Subcutaneous abdominal adipose tissue (tissue), 5 donors: ENCODE results near the gene BLOC1S1.

ENCODE experiments used
- H3K27ac ChIP-seq: one replicate; pipeline ENCODE4 v1.7.0; 2013; ENCODE audit warnings: low read depth, mild to moderate bottlenecking, inconsistent platforms, low read length, moderate library complexity
- H3K27me3 ChIP-seq, 5 donors: one replicate each; pipeline ENCODE4 v1.7.0; 2013; ENCODE audit warnings: low read length in 5 of 5, inconsistent platforms in 1 of 5; ENCODE audit not compliant: control insufficient read depth in 5 of 5, insufficient read depth in 4 of 5
- H3K36me3 ChIP-seq, 5 donors: one replicate each; pipeline ENCODE4 v1.7.0; 2013; ENCODE audit warnings: low read length in 5 of 5; ENCODE audit not compliant: control insufficient read depth in 5 of 5, insufficient read depth in 5 of 5
- H3K4me1 ChIP-seq, 5 donors: one replicate each; pipeline ENCODE4 v1.7.0; 2013; ENCODE audit warnings: low read length in 5 of 5, mild to moderate bottlenecking in 3 of 5, moderate library complexity in 1 of 5; ENCODE audit not compliant: control insufficient read depth in 5 of 5, insufficient read depth in 5 of 5
- H3K4me3 ChIP-seq, 5 donors: one replicate each; pipeline ENCODE4 v1.7.0; 2013; ENCODE audit warnings: low read length in 5 of 5, low read depth in 1 of 5
- H3K9ac ChIP-seq, 5 donors: one replicate each; pipeline ENCODE4 v1.7.0; 2013; ENCODE audit warnings: low read length in 5 of 5, mild to moderate bottlenecking in 4 of 5, moderate library complexity in 3 of 5
- H3K9me3 ChIP-seq, 5 donors: one replicate each; pipeline ENCODE4 v1.7.0; 2013; ENCODE audit warnings: low read length in 5 of 5; ENCODE audit not compliant: control insufficient read depth in 5 of 5
- donor health status: healthy.
- donor health status: healthy.
- donor health status: healthy.
- donor health status: healthy.
- donor health status: healthy.

Gene BLOC1S1

GRCh38 chr12:55707219-55707671 lies 8.6 kb upstream of the BLOC1S1 start:
- Histone ChIP-seq H3K4me1 (peaks cover 2 to 88% (median 78%) of the 10 kb centered on the region in 5 donors), H3K9me3 (no peaks in the 10 kb centered on the region), H3K36me3 (peaks cover 0 to 6% (median 4%) of the 10 kb centered on the region in 5 donors), H3K27me3 (peaks cover 0 to 5% (median 0%) of the 10 kb centered on the region in 5 donors), H3K27ac (peak overlapping the region; percentile 85), H3K4me3 (peak overlapping the region; percentile 64 to 94 (median 70)), H3K9ac (peak overlapping the region; percentile 17 to 83 (median 64))

- Histone ChIP-seq H3K27ac (peak within 1 kb of the TSS; percentile 96), H3K9me3 (no peaks in the 10 kb centered on the region), H3K9ac (peak within 1 kb of the TSS; percentile 35 to 83 (median 64)), H3K4me3 (peak within 1 kb of the TSS; percentile 64 to 94 (median 70)), H3K36me3 (no peaks in the 10 kb centered on the region), H3K27me3 (peaks cover 0 to 5% (median 0%) of the 10 kb centered on the region in 5 donors), H3K4me1 (peaks cover 0 to 91% (median 78%) of the 10 kb centered on the region in 5 donors)
These were observed 7.8 kb upstream of the BLOC1S1 start, which contains the start of gene ITGA7 for GRCh38 chr12:55707841-55708694. TSS of gene ITGA7 (minus strand) at chr12:55707904. CDS start at chr12:55707682, 222 bp downstream.

GRCh38 chr12:55708695-55709233 lies 7.1 kb upstream of the BLOC1S1 start:
- H3K27me3 ChIP-seq = peaks cover 0 to 5% (median 0%) of the 10 kb centered on the region in 5 donors
- H3K36me3 ChIP-seq = no peaks in the 10 kb centered on the region
- no peaks in the 10 kb centered on the region for H3K9me3 ChIP-seq
- peaks cover 0 to 88% (median 75%) of the 10 kb centered on the region in 5 donors for H3K4me1 ChIP-seq
- peak overlapping the region; percentile 58 to 84 (median 67) for H3K4me3 ChIP-seq
- H3K27ac ChIP-seq = peak overlapping the region; percentile 96
- peak overlapping the region in 3 of 5 donors; percentile 35 to 82 (median 74) for H3K9ac ChIP-seq

- Histone ChIP-seq H3K36me3 (no peaks in the 10 kb centered on the region), H3K9me3 (no peaks in the 10 kb centered on the region), H3K4me1 (peaks cover 7 to 82% (median 63%) of the 10 kb centered on the region in 5 donors), H3K27me3 (no peaks in the 10 kb centered on the region), H3K9ac (peak overlapping the region; percentile 59 to 94 (median 74)), H3K4me3 (peak overlapping the region; percentile 58 to 84 (median 67)), H3K27ac (peak overlapping the region; percentile 96)
These were observed 3.9 kb upstream of the BLOC1S1 start for GRCh38 chr12:55711786-55712553.

GRCh38 chr12:55712700-55713415 lies 3.0 kb upstream of the BLOC1S1 start:
- H3K9ac ChIP-seq = peak overlapping the region; percentile 2 to 82 (median 48)
- peak overlapping the region in 4 of 5 donors; percentile 13 to 84 (median 61) for H3K4me3 ChIP-seq
- no peaks in the 10 kb centered on the region for H3K9me3 ChIP-seq
- peaks cover 16 to 84% (median 65%) of the 10 kb centered on the region in 5 donors for H3K4me1 ChIP-seq
- no peaks in the 10 kb centered on the region for H3K27me3 ChIP-seq
- no peaks in the 10 kb centered on the region for H3K36me3 ChIP-seq
- peak overlapping the region; percentile 96 for H3K27ac ChIP-seq

- Histone ChIP-seq H3K36me3 (peaks cover 0 to 1% (median 0%) of the 10 kb centered on the region in 5 donors), H3K27ac (peak overlapping the region; percentile 96), H3K9me3 (no peaks in the 10 kb centered on the region), H3K4me3 (no peak overlapping the region), H3K9ac (peak overlapping the region in 1 of 5 donors; percentile 58), H3K27me3 (no peaks in the 10 kb centered on the region), H3K4me1 (peaks cover 21 to 85% (median 66%) of the 10 kb centered on the region in 5 donors)
These were observed 2.1 kb upstream of the BLOC1S1 start for GRCh38 chr12:55713721-55714120.

- peaks cover 32 to 85% (median 68%) of the 10 kb centered on the region in 5 donors for H3K4me1 ChIP-seq
- H3K27me3 ChIP-seq = no peaks in the 10 kb centered on the region
- H3K27ac ChIP-seq = peak overlapping the region; percentile 96
- H3K9ac ChIP-seq = peak overlapping the region; percentile 20 to 91 (median 81)
- no peaks in the 10 kb centered on the region for H3K9me3 ChIP-seq
- peak overlapping the region; percentile 51 to 81 (median 72) for H3K4me3 ChIP-seq
- peaks cover 0 to 10% (median 0%) of the 10 kb centered on the region in 5 donors for H3K36me3 ChIP-seq
These were observed 579 bp upstream of the BLOC1S1 start for GRCh38 chr12:55715169-55715764.

- peaks cover 35 to 89% (median 78%) of the 10 kb centered on the region in 5 donors for H3K4me1 ChIP-seq
These were observed 724 bp downstream of the BLOC1S1 start for GRCh38 chr12:55716582-55716957.

More at GRCh38 chr12:55716582-55716957, 724 bp downstream of the BLOC1S1 start:
- H3K27me3 ChIP-seq = no peaks in the 10 kb centered on the region
- peak overlapping the region; percentile 96 for H3K27ac ChIP-seq
- peaks cover 0 to 10% (median 0%) of the 10 kb centered on the region in 5 donors for H3K36me3 ChIP-seq
- H3K9me3 ChIP-seq = no peaks in the 10 kb centered on the region
- H3K9ac ChIP-seq = peak overlapping the region; percentile 79 to 91 (median 82)
- H3K4me3 ChIP-seq = peak overlapping the region; percentile 70 to 84 (median 74)
